SK-N-SH (cell line): Measurements from ENCODE around the gene ARFRP1. TPM values are rescaled to one million over a fixed set of nuclear protein-coding genes. Genes with fewer than 3 reads are reported as not detected.

Experiments
- CTCF ChIA-PET: fragments of 300-600, 350-600 bp; formaldehyde crosslinking; extraction: SDS; loops from one replicate; lab custom pipeline; 2021; lab: Yijun Ruan, JAX
- POLR2A ChIA-PET: fragments of 350-600 bp; sonication (Branson Sonifier 250); formaldehyde crosslinking; extraction: SDS; loops from one replicate; lab custom pipeline; 2020; ENCODE audit warnings: antibody characterized with exemption, inconsistent platforms; lab: Yijun Ruan, JAX
- DNase-seq: peaks from one replicate; pipeline ENCODE4 v3.0.0; 2012
- H2AFZ ChIP-seq: fragments of 200-600 bp; sonication (generic); 2 replicates; pipeline ENCODE4 v1.8.1; 2016; ENCODE audit warnings: antibody characterized with exemption, mild to moderate bottlenecking, low read depth
- H3F3A ChIP-seq: fragments of 200-600 bp; sonication (generic); replicated peaks from 2 replicates; pipeline ENCODE3; 2016; ENCODE audit warnings: antibody characterized with exemption, mild to moderate bottlenecking; ENCODE audit not compliant: insufficient read depth
- H3K27ac ChIP-seq, 2 experiments: fragments of 200-500 bp in 1 of 2; fragments of 200-600 bp in 1 of 2; sonication (Bioruptor generic) in 1 of 2; sonication (generic), shearing (Covaris generic) in 1 of 2; 2 replicates each; pipeline versions ENCODE4 v1.5.1 to v1.6.1; 2014 to 2016; ENCODE audit warnings: low read depth in 2 of 2, inconsistent platforms in 1 of 2, low read length in 1 of 2, mild to moderate bottlenecking in 1 of 2, mixed read lengths in 1 of 2
- H3K27me3 ChIP-seq: fragments of 200-600 bp; sonication (generic), shearing (Covaris generic); 2 replicates; pipeline ENCODE4 v1.6.1; 2016; ENCODE audit warnings: mixed run types; ENCODE audit not compliant: insufficient read depth
- H3K36me3 ChIP-seq, 2 experiments: fragments of 200-500 bp in 1 of 2; fragments of 200-600 bp in 1 of 2; sonication (Bioruptor generic) in 1 of 2; sonication (generic) in 1 of 2; replicated peaks in 1 of 2; 2 replicates each; pipeline versions ENCODE3 to v1.5.1; 2014 to 2016; ENCODE audit warnings: low read length in 1 of 2, mild to moderate bottlenecking in 1 of 2; ENCODE audit not compliant: insufficient read depth in 2 of 2, control insufficient read depth in 1 of 2
- H3K4me1 ChIP-seq, 2 experiments: fragments of 200-500 bp in 1 of 2; fragments of 200-600 bp in 1 of 2; sonication (Bioruptor generic) in 1 of 2; sonication (generic), shearing (Covaris generic) in 1 of 2; 2 replicates each; pipeline versions ENCODE4 v1.5.1 to v1.6.1; 2014 to 2016; ENCODE audit warnings: low read depth in 1 of 2, low read length in 1 of 2, mixed run types in 1 of 2; ENCODE audit not compliant: insufficient read depth in 2 of 2, control insufficient read depth in 1 of 2
- H3K4me2 ChIP-seq: fragments of 200-600 bp; sonication (generic), shearing (Covaris generic); 2 replicates; pipeline ENCODE4 v1.6.1; 2017; ENCODE audit warnings: mixed run types
- H3K4me3 ChIP-seq, 2 experiments: fragments of 200-500 bp in 1 of 2; fragments of 200-600 bp in 1 of 2; sonication (Bioruptor generic) in 1 of 2; sonication (generic), shearing (Covaris generic) in 1 of 2; 2 replicates each; pipeline versions ENCODE4 v1.5.1 to v1.8.1; 2014 to 2016; ENCODE audit warnings: low read depth in 2 of 2, inconsistent platforms in 1 of 2, low read length in 1 of 2, mild to moderate bottlenecking in 1 of 2, mixed read lengths in 1 of 2, moderate library complexity in 1 of 2
- H3K79me2 ChIP-seq: fragments of 200-600 bp; sonication (generic); 2 replicates; pipeline ENCODE4 v1.8.1; 2017; ENCODE audit warnings: mild to moderate bottlenecking; ENCODE audit not compliant: insufficient read depth
- H3K9ac ChIP-seq: fragments of 200-600 bp; sonication (generic); 2 replicates; pipeline ENCODE4 v1.6.1; 2017; ENCODE audit warnings: mixed run types
- H3K9me2 ChIP-seq: fragments of 200-600 bp; sonication (generic); 2 replicates; pipeline ENCODE4 v1.6.1; 2017; ENCODE audit warnings: mixed run types
- H3K9me3 ChIP-seq: fragments of 200-600 bp; sonication (generic); 2 replicates; pipeline ENCODE4 v1.6.1; 2017; ENCODE audit warnings: mixed run types, mild to moderate bottlenecking, moderate library complexity
- H4K20me1 ChIP-seq: fragments of 200-600 bp; sonication (generic); 2 replicates; pipeline ENCODE4 v1.6.1; 2017; ENCODE audit warnings: mild to moderate bottlenecking, mixed run types; ENCODE audit not compliant: insufficient read depth
- FOSL2 ChIP-seq: IDR thresholded peaks from 2 replicates; pipeline ENCODE4 v1.4.0; 2012; ENCODE audit warnings: low read depth, mild to moderate bottlenecking, moderate library complexity, borderline replicate concordance
- GATA2 ChIP-seq: sonication (generic); formaldehyde crosslinking; IDR thresholded peaks from 2 replicates; pipeline ENCODE4 v1.5.0; 2020; ENCODE audit warnings: mild to moderate bottlenecking, missing genetic modification reagents
- JUND ChIP-seq: IDR thresholded peaks from 2 replicates; pipeline ENCODE4 v1.4.0; 2012
- MAX ChIP-seq: IDR thresholded peaks from 2 replicates; pipeline ENCODE4 v1.4.0; 2012; ENCODE audit warnings: low read depth
- MXI1 ChIP-seq: IDR thresholded peaks from 2 replicates; pipeline ENCODE4 v1.6.1; 2012; ENCODE audit warnings: mild to moderate bottlenecking, low read depth, low read length, improper control_type of control experiment
- NRF1 ChIP-seq: IDR thresholded peaks from 2 replicates; pipeline ENCODE4 v1.6.1; 2012; ENCODE audit warnings: low read depth, mild to moderate bottlenecking, low read length
- RAD21 ChIP-seq: IDR thresholded peaks from 2 replicates; pipeline ENCODE4 v1.6.1; 2012; ENCODE audit warnings: mild to moderate bottlenecking, low read length
- RFX5 ChIP-seq: IDR thresholded peaks from 2 replicates; pipeline ENCODE4 v1.6.1; 2012; ENCODE audit warnings: mild to moderate bottlenecking, improper control_type of control experiment, low read length
- SMC3 ChIP-seq: IDR thresholded peaks from 2 replicates; pipeline ENCODE4 v1.6.1; 2012; ENCODE audit warnings: low read depth, low read length, improper control_type of control experiment
- TCF12 ChIP-seq: IDR thresholded peaks from 2 replicates; pipeline ENCODE4 v1.4.0; 2012
- TEAD4 ChIP-seq: IDR thresholded peaks from 2 replicates; pipeline ENCODE4 v1.4.0; 2012; ENCODE audit warnings: mild to moderate bottlenecking, borderline replicate concordance; ENCODE audit not compliant: insufficient read depth
- USF2 ChIP-seq: fragments of 150-350 bp; IDR thresholded peaks from 2 replicates; pipeline ENCODE4 v1.6.1; 2017; ENCODE audit warnings: antibody characterized with exemption, low read length, low read depth, borderline replicate concordance
- ZBTB33 ChIP-seq: IDR thresholded peaks from 2 replicates; pipeline ENCODE4 v1.4.0; 2012; ENCODE audit warnings: low read depth, borderline replicate concordance
- WGBS: methylation state at CpG from one replicate; pipeline ENCODE4 v1.1.6; 2017; ENCODE audit warnings: low lambda C conversion rate; 5-methylcytosine and 5-hydroxymethylcytosine counted together
- polyA plus RNA-seq, 3 experiments: library from polyadenylated mRNA; depleted of rRNA; stranded (reverse); fragments of >200 nt; gene quantifications; 2 replicates each; pipeline ENCODE4 v1.2.3, GENCODE V29; 2012

ARFRP1 gene
- polyA plus RNA-seq, 1 of the 3 experiments (the other 2 are of a cell fraction) = 72.8 TPM

GRCh38 chr20:63702036-63702665 is 5.6 kb downstream of the ARFRP1 start:
- Histone ChIP-seq H3K9me2 (no peaks in the 10 kb centered on the region), H2AFZ (no peak overlapping the region), H3K27ac (peak overlapping the region in 1 of 2 experiments; percentile 30; a peak in 1 of 4 replicates), H4K20me1 (no peaks in the 10 kb centered on the region), H3K79me2 (peaks cover 25% of the 10 kb centered on the region), H3K27me3 (no peaks in the 10 kb centered on the region), H3K4me1 (peaks cover 22 to 28% of the 10 kb centered on the region in 2 experiments; a peak in 3 of 4 replicates), H3K9ac (no peak overlapping the region), H3K4me2 (no peak overlapping the region), H3K36me3 (peaks cover 19 to 25% of the 10 kb centered on the region in 2 experiments), H3K4me3 (no peak overlapping the region), H3K9me3 (no peaks in the 10 kb centered on the region), H3F3A (no peaks in the 10 kb centered on the region)
- ChIA-PET POLR2A (interaction anchor here (1.2 kb wide), 1 partner anchor 163 kb away, joined by 3 read pairs; the partner anchor contains the start of gene TPD52L2), CTCF (interaction anchor here (0.9 to 1.7 kb wide), 3 partner anchors 84 to 272 kb away, joined by 4 to 5 read pairs (median 4); no protein-coding TSS in a partner anchor)
- WGBS = 97% methylated on average over 10 of the region's 16 CpGs
- TF ChIP-seq GATA2 (CRISPR knock-in tag) (no peak), USF2 (no peak), MAX (no peak), SMC3 (no peak), NRF1 (no peak), MXI1 (no peak)
- DNase-seq = peak; percentile 74

- CTCF ChIA-PET = interaction anchor here (0.9 to 1.7 kb wide), 2 partner anchors 85 to 163 kb away, joined by 4 to 5 read pairs; no protein-coding TSS in a partner anchor
- no peaks in the 10 kb centered on the region for H4K20me1 ChIP-seq
- H3K4me2 ChIP-seq = no peak overlapping the region
- no peaks in the 10 kb centered on the region for H3F3A ChIP-seq
- POLR2A ChIA-PET = interaction anchor here (1.2 kb wide), 1 partner anchor 163 kb away, joined by 3 read pairs; the partner anchor contains the start of gene TPD52L2
- peaks cover 18% of the 10 kb centered on the region for H3K79me2 ChIP-seq
- WGBS = 100% methylated on average over 2 of the region's 14 CpGs
- H3K4me3 ChIP-seq = no peak overlapping the region
- no peak overlapping the region for H2AFZ ChIP-seq
- DNase-seq = peak; percentile 23
- H3K9ac ChIP-seq = no peak overlapping the region
- no peaks in the 10 kb centered on the region for H3K9me3 ChIP-seq
- no peaks in the 10 kb centered on the region for H3K27me3 ChIP-seq
- H3K4me1 ChIP-seq = peaks cover 22 to 28% of the 10 kb centered on the region in 2 experiments; a peak in 3 of 4 replicates
- H3K9me2 ChIP-seq = no peaks in the 10 kb centered on the region
- no peak for TF ChIP-seq RAD21
- TF ChIP-seq TEAD4 = no peak
- no peak for TF ChIP-seq JUND
- no peak for TF ChIP-seq NRF1
- no peak for TF ChIP-seq RFX5
- TF ChIP-seq FOSL2 = no peak
- TF ChIP-seq ZBTB33 = no peak
- no peak for TF ChIP-seq TCF12
- no peak for TF ChIP-seq MXI1
- peaks cover 19 to 25% of the 10 kb centered on the region in 2 experiments for H3K36me3 ChIP-seq
- H3K27ac ChIP-seq = peak overlapping the region in 1 of 2 experiments; percentile 50; a peak in 1 of 4 replicates
These were observed 6.3 kb downstream of the ARFRP1 start for GRCh38 chr20:63701329-63702035.
